GM23338 (cell line): ENCODE data around the gene AGBL4. TPM values are rescaled to one million over a fixed set of nuclear protein-coding genes. Genes with fewer than 3 reads are reported as not detected.

ENCODE experiments used
- ATAC-seq: fragments of 200-7000 bp; cut with Tn5 transposase; 3 replicates; pipeline ENCODE4 v1.9.1; 2020
- DNase-seq: peaks from one replicate; pipeline ENCODE4 v3.0.0-alpha.2; 2015; ENCODE audit warnings: low spot score
- H2AFZ ChIP-seq: fragments of 200-600 bp; sonication (generic); 2 replicates; pipeline ENCODE4 v1.8.0; 2016; ENCODE audit warnings: antibody characterized with exemption, mild to moderate bottlenecking, moderate library complexity
- H3F3A ChIP-seq: fragments of 200-600 bp; sonication (generic); replicated peaks from 2 replicates; pipeline ENCODE4 v1.8.0; 2017; ENCODE audit warnings: antibody characterized with exemption, mixed run types, low read depth
- H3K27ac ChIP-seq: fragments of 200-600 bp; sonication (generic); 2 replicates; pipeline ENCODE4 v1.6.1; 2016; ENCODE audit warnings: low read depth
- H3K27me3 ChIP-seq: fragments of 200-600 bp; sonication (generic); 2 replicates; pipeline ENCODE4 v1.8.0; 2016; ENCODE audit warnings: mild to moderate bottlenecking, mixed run types, moderate library complexity; ENCODE audit not compliant: insufficient read depth
- H3K36me3 ChIP-seq: fragments of 200-600 bp; sonication (generic); 2 replicates; pipeline ENCODE4 v1.8.0; 2016; ENCODE audit warnings: mild to moderate bottlenecking; ENCODE audit not compliant: insufficient read depth
- H3K4me1 ChIP-seq: fragments of 200-600 bp; sonication (generic); 2 replicates; pipeline ENCODE4 v1.8.0; 2016; ENCODE audit warnings: mild to moderate bottlenecking, moderate library complexity; ENCODE audit not compliant: insufficient read depth
- H3K4me2 ChIP-seq: fragments of 200-600 bp; sonication (generic); 2 replicates; pipeline ENCODE4 v1.7.1; 2017; ENCODE audit warnings: mixed run types
- H3K4me3 ChIP-seq: fragments of 200-600 bp; sonication (generic); 2 replicates; pipeline ENCODE4 v1.6.1; 2016; ENCODE audit warnings: mixed run types
- H3K79me2 ChIP-seq: fragments of 200-600 bp; sonication (generic); replicated peaks from 2 replicates; pipeline ENCODE4 v1.8.0; 2017; ENCODE audit warnings: mild to moderate bottlenecking; ENCODE audit not compliant: insufficient read depth
- H3K9me2 ChIP-seq: fragments of 200-600 bp; sonication (generic); 2 replicates; pipeline ENCODE4 v1.8.0; 2017; ENCODE audit not compliant: insufficient read depth
- H4K20me1 ChIP-seq: fragments of 200-600 bp; sonication (generic); replicated peaks from 2 replicates; pipeline ENCODE4 v1.8.0; 2017; ENCODE audit warnings: mild to moderate bottlenecking; ENCODE audit not compliant: insufficient read depth
- H3K27ac Mint-ChIP-seq: 2 replicates; pipeline ENCODE4 v1.8.0; 2020; ENCODE audit warnings: inconsistent platforms, mild to moderate bottlenecking, moderate library complexity, mixed read lengths
- H3K27me3 Mint-ChIP-seq: 3 replicates; pipeline ENCODE4 v1.8.0; 2022; ENCODE audit warnings: low read depth, mild to moderate bottlenecking, moderate library complexity, mixed read lengths, inconsistent platforms; ENCODE audit not compliant: insufficient read depth, poor library complexity
- H3K36me3 Mint-ChIP-seq: 3 replicates; pipeline ENCODE4 v1.8.0; 2021; ENCODE audit warnings: low read depth, mild to moderate bottlenecking, inconsistent platforms, moderate library complexity, mixed read lengths
- H3K4me1 Mint-ChIP-seq: 3 replicates; pipeline ENCODE4 v1.8.0; 2020; ENCODE audit warnings: mild to moderate bottlenecking, inconsistent platforms, mixed read lengths
- H3K4me3 Mint-ChIP-seq: 3 replicates; pipeline ENCODE4 v1.8.0; 2021; ENCODE audit warnings: moderate library complexity, mild to moderate bottlenecking, inconsistent platforms, mixed read lengths
- H3K9me3 Mint-ChIP-seq: 3 replicates; pipeline ENCODE4 v1.8.0; 2020; ENCODE audit warnings: moderate library complexity, mild to moderate bottlenecking, inconsistent platforms, mixed read lengths
- EZH2 ChIP-seq: fragments of 200-600 bp; sonication (generic); IDR thresholded peaks from one replicate; pipeline ENCODE4 v1.8.0; 2017; ENCODE audit warnings: antibody characterized with exemption, mild to moderate bottlenecking, low read depth; ENCODE audit not compliant: unreplicated experiment
- STAT1 ChIP-seq: IDR thresholded peaks from one replicate; pipeline ENCODE4 v1.6.1; 2016; ENCODE audit warnings: antibody characterized with exemption; ENCODE audit not compliant: unreplicated experiment
- ZNF114 ChIP-seq: fragments of 250-450 bp; sonication (Bioruptor Pico); IDR thresholded peaks from 2 replicates; pipeline ENCODE4 v1.5.0; 2020; ENCODE audit warnings: mild to moderate bottlenecking, moderate library complexity
- ZNF462 ChIP-seq: fragments of 250-450 bp; sonication (Bioruptor Pico); IDR thresholded peaks from 2 replicates; pipeline ENCODE4 v1.5.0; 2020; ENCODE audit warnings: mild to moderate bottlenecking, moderate library complexity
- polyA plus RNA-seq: library from polyadenylated mRNA; unstranded; fragments of >200 nt; fragmentation: Nextera tagmentation; extraction: Ambion mirVana; gene quantifications from 2 replicates; pipeline ENCODE4 v1.2.1, GENCODE V29; 2016
- total RNA-seq: library from RNA; depleted of rRNA; stranded (reverse); fragments of >200 nt; shearing (Covaris generic); gene quantifications from 2 replicates; pipeline ENCODE4 v1.2.3, GENCODE V29; 2014
- TF ChIP-seq, protein P1 (sequence below): IDR thresholded peaks from one replicate; pipeline ENCODE4 v1.6.1; 2018; ENCODE audit warnings: antibody characterized with exemption; ENCODE audit not compliant: unreplicated experiment

Gene AGBL4
- total and polyA plus RNA-seq, 2 experiments from 2014 or later, result 0.91 to 1.5 TPM

DNA sequence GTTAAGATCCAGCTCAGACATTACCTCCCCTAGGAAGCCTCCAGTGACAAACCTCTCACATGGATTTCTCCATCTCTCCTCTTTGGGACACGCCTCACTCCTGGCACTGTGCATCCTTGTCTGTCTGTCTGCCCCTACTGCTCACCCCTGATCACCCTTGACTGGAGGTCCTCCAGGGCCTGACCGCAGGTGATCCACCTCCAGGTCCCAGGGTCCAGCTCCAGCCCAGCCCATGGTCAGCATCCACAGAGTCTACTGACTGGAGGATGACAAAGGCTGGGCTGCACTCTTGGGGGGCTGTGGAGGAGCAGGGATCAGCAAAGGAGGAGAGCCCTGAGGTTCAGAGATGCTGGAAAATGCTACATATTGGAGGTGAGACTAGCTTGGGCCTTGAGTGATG lies 1312.8 kb downstream of the AGBL4 start (continued):
- TF ChIP-seq ZNF462 (CRISPR knock-in tag), result no peak
- TF ChIP-seq, protein P1, sequence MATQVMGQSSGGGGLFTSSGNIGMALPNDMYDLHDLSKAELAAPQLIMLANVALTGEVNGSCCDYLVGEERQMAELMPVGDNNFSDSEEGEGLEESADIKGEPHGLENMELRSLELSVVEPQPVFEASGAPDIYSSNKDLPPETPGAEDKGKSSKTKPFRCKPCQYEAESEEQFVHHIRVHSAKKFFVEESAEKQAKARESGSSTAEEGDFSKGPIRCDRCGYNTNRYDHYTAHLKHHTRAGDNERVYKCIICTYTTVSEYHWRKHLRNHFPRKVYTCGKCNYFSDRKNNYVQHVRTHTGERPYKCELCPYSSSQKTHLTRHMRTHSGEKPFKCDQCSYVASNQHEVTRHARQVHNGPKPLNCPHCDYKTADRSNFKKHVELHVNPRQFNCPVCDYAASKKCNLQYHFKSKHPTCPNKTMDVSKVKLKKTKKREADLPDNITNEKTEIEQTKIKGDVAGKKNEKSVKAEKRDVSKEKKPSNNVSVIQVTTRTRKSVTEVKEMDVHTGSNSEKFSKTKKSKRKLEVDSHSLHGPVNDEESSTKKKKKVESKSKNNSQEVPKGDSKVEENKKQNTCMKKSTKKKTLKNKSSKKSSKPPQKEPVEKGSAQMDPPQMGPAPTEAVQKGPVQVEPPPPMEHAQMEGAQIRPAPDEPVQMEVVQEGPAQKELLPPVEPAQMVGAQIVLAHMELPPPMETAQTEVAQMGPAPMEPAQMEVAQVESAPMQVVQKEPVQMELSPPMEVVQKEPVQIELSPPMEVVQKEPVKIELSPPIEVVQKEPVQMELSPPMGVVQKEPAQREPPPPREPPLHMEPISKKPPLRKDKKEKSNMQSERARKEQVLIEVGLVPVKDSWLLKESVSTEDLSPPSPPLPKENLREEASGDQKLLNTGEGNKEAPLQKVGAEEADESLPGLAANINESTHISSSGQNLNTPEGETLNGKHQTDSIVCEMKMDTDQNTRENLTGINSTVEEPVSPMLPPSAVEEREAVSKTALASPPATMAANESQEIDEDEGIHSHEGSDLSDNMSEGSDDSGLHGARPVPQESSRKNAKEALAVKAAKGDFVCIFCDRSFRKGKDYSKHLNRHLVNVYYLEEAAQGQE, result no peak

DNA sequence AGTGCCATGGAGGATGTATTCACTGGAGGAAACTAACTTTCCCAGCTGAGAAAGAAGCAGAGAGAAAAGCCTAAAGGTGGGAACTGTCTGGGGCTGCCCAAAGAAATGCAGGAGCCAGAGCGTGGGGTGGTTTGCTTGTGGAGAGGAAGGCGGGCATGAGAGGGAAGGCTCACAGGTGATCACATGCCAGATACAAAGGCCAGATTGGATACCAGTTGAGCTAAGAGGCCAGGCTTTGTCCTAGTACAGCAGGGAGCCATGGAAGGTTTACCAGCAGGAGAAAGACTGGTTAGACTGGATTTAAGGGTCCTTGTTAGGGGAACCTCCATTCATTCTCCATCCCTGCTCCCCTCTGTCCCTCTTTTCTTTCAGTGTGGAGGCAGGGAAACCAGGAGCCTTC lies 1313.4 kb downstream of the AGBL4 start:
- no peaks in the 10 kb centered on the region for H3K9me2 ChIP-seq
- no peaks in the 10 kb centered on the region for H3K4me1 ChIP-seq
- ATAC-seq (peak; percentile 97), DNase-seq (peak; percentile 51)
- H3K4me2 ChIP-seq, result 0 out of 2 replicates have a peak overlapping the region, but pooled peaks have one; percentile 57
- TF ChIP-seq ZNF114 (CRISPR knock-in tag) (no peak), STAT1 (no peak), EZH2 (no peak)
- H3K4me3 ChIP-seq, result no peak overlapping the region
- Mint-ChIP-seq H3K36me3 (no peaks in the 10 kb centered on the region), H3K27me3 (peaks cover 14% of the 10 kb centered on the region), H3K4me3 (peak overlapping the region; percentile 2; the same call in 1 of the 3 replicates), H3K27ac (peak overlapping the region; percentile 76), H3K4me1 (peaks cover 14% of the 10 kb centered on the region), H3K9me3 (no peaks in the 10 kb centered on the region)
- no peaks in the 10 kb centered on the region for H3K27me3 ChIP-seq
- H3K36me3 ChIP-seq, result no peaks in the 10 kb centered on the region
- no peaks in the 10 kb centered on the region for H4K20me1 ChIP-seq
- H3K79me2 ChIP-seq, result no peaks in the 10 kb centered on the region
- H3F3A ChIP-seq, result no peaks in the 10 kb centered on the region
- H2AFZ ChIP-seq, result peak overlapping the region; percentile 80
- no peak overlapping the region for H3K27ac ChIP-seq
